HUES6 (cell line): ENCODE results near the gene OLFML2A.

Experiments
- H3K27ac ChIP-seq: 2 replicates; pipeline ENCODE4 v1.7.0; 2013; ENCODE audit warnings: low read depth, mild to moderate bottlenecking, low read length, inconsistent platforms
- H3K27me3 ChIP-seq: 2 replicates; pipeline ENCODE4 v1.6.1; 2013; ENCODE audit warnings: low read length; ENCODE audit not compliant: control insufficient read depth, insufficient read depth
- H3K36me3 ChIP-seq: 2 replicates; pipeline ENCODE4 v1.6.1; 2013; ENCODE audit warnings: low read length; ENCODE audit not compliant: control insufficient read depth, insufficient read depth
- H3K4me1 ChIP-seq: 2 replicates; pipeline ENCODE4 v1.6.1; 2013; ENCODE audit warnings: low read length; ENCODE audit not compliant: control insufficient read depth, insufficient read depth
- H3K4me3 ChIP-seq: 2 replicates; pipeline ENCODE4 v1.5.1; 2013; ENCODE audit warnings: low read depth, low read length
- H3K9ac ChIP-seq: one replicate; pipeline ENCODE4 v1.6.1; 2013; ENCODE audit warnings: mild to moderate bottlenecking, low read length
- H3K9me3 ChIP-seq: 2 replicates; pipeline ENCODE4 v1.6.1; 2013; ENCODE audit warnings: low read depth, low read length; ENCODE audit not compliant: control insufficient read depth, insufficient read depth

The OLFML2A gene

GRCh38 chr9:124761196-124761595 lies 15.7 kb upstream of the OLFML2A start:
- no peaks in the 10 kb centered on the region for H3K36me3 ChIP-seq
- H3K27ac ChIP-seq, result no peak overlapping the region; the same call in 1 of the 2 replicates
- H3K9me3 ChIP-seq, result no peaks in the 10 kb centered on the region
- no peaks in the 10 kb centered on the region for H3K27me3 ChIP-seq
- H3K9ac ChIP-seq, result no peak overlapping the region
- H3K4me3 ChIP-seq, result peak overlapping the region; percentile 39
- H3K4me1 ChIP-seq, result peaks cover 88% of the 10 kb centered on the region

GRCh38 chr9:124761710-124762109 lies 15.2 kb upstream of the OLFML2A start:
- Histone ChIP-seq H3K9ac (no peak overlapping the region), H3K4me1 (peaks cover 88% of the 10 kb centered on the region), H3K4me3 (peak overlapping the region; percentile 39; the same call in 1 of the 2 replicates), H3K27me3 (no peaks in the 10 kb centered on the region), H3K36me3 (no peaks in the 10 kb centered on the region), H3K9me3 (no peaks in the 10 kb centered on the region), H3K27ac (no peak overlapping the region; the same call in 1 of the 2 replicates)

- Histone ChIP-seq H3K9ac (no peak overlapping the region), H3K27ac (no peak overlapping the region), H3K4me3 (no peak overlapping the region), H3K4me1 (peaks cover 88% of the 10 kb centered on the region), H3K27me3 (peaks cover 8% of the 10 kb centered on the region), H3K36me3 (no peaks in the 10 kb centered on the region), H3K9me3 (no peaks in the 10 kb centered on the region)
Measured at GRCh38 chr9:124762633-124763032, 14.3 kb upstream of the OLFML2A start.

- Histone ChIP-seq H3K4me1 (peaks cover 83% of the 10 kb centered on the region), H3K27me3 (peaks cover 25% of the 10 kb centered on the region), H3K4me3 (no peak overlapping the region), H3K36me3 (no peaks in the 10 kb centered on the region), H3K9me3 (no peaks in the 10 kb centered on the region), H3K9ac (no peak overlapping the region), H3K27ac (no peak overlapping the region; the same call in 1 of the 2 replicates)
Measured at GRCh38 chr9:124764774-124765438, 12.0 kb upstream of the OLFML2A start.

GRCh38 chr9:124765439-124765835 lies 11.5 kb upstream of the OLFML2A start:
- Histone ChIP-seq H3K27me3 (peaks cover 25% of the 10 kb centered on the region), H3K9me3 (no peaks in the 10 kb centered on the region), H3K4me1 (peaks cover 79% of the 10 kb centered on the region), H3K4me3 (no peak overlapping the region), H3K36me3 (no peaks in the 10 kb centered on the region), H3K9ac (no peak overlapping the region), H3K27ac (no peak overlapping the region; the same call in 1 of the 2 replicates)

GRCh38 chr9:124766326-124766725 lies 10.6 kb upstream of the OLFML2A start:
- peaks cover 25% of the 10 kb centered on the region for H3K27me3 ChIP-seq
- no peak overlapping the region for H3K9ac ChIP-seq
- no peaks in the 10 kb centered on the region for H3K9me3 ChIP-seq
- no peaks in the 10 kb centered on the region for H3K36me3 ChIP-seq
- H3K27ac ChIP-seq, result no peak overlapping the region
- H3K4me1 ChIP-seq, result peaks cover 73% of the 10 kb centered on the region
- peak overlapping the region; percentile 18; the same call in 1 of the 2 replicates for H3K4me3 ChIP-seq

- Histone ChIP-seq H3K4me3 (peak overlapping the region; percentile 18; the same call in 1 of the 2 replicates), H3K9ac (no peak overlapping the region), H3K36me3 (no peaks in the 10 kb centered on the region), H3K27ac (no peak overlapping the region), H3K27me3 (peaks cover 25% of the 10 kb centered on the region), H3K4me1 (peaks cover 66% of the 10 kb centered on the region), H3K9me3 (no peaks in the 10 kb centered on the region)
Measured at GRCh38 chr9:124766815-124767554, 9.9 kb upstream of the OLFML2A start.

GRCh38 chr9:124767821-124768220 lies 9.1 kb upstream of the OLFML2A start:
- H3K27ac ChIP-seq, result no peak overlapping the region
- peaks cover 30% of the 10 kb centered on the region for H3K27me3 ChIP-seq
- H3K36me3 ChIP-seq, result no peaks in the 10 kb centered on the region
- no peaks in the 10 kb centered on the region for H3K9me3 ChIP-seq
- no peak overlapping the region for H3K9ac ChIP-seq
- peak overlapping the region; percentile 33 for H3K4me3 ChIP-seq
- peaks cover 64% of the 10 kb centered on the region for H3K4me1 ChIP-seq

- H3K36me3 ChIP-seq, result no peaks in the 10 kb centered on the region
- peaks cover 30% of the 10 kb centered on the region for H3K27me3 ChIP-seq
- peak overlapping the region; percentile 87 for H3K4me3 ChIP-seq
- H3K9me3 ChIP-seq, result no peaks in the 10 kb centered on the region
- H3K9ac ChIP-seq, result no peak overlapping the region
- H3K4me1 ChIP-seq, result peaks cover 59% of the 10 kb centered on the region
- no peak overlapping the region for H3K27ac ChIP-seq
Measured at GRCh38 chr9:124768334-124768733, 8.6 kb upstream of the OLFML2A start.

- no peak overlapping the region for H3K27ac ChIP-seq
- peak overlapping the region; percentile 87 for H3K4me3 ChIP-seq
- H3K9ac ChIP-seq, result peak overlapping the region; percentile 71
- H3K27me3 ChIP-seq, result peaks cover 30% of the 10 kb centered on the region
- no peaks in the 10 kb centered on the region for H3K36me3 ChIP-seq
- H3K9me3 ChIP-seq, result no peaks in the 10 kb centered on the region
- peaks cover 57% of the 10 kb centered on the region for H3K4me1 ChIP-seq
Measured at GRCh38 chr9:124768750-124769548, 8.0 kb upstream of the OLFML2A start.
